IPS-20b (cell line): ENCODE results near the gene INPP5A.

Experiments used
- H3K27ac ChIP-seq: one replicate; pipeline ENCODE4 v1.5.1; 2013; ENCODE audit warnings: low read length
- H3K27me3 ChIP-seq: 2 replicates; pipeline ENCODE4 v1.6.1; 2013; ENCODE audit warnings: mild to moderate bottlenecking, low read length, inconsistent platforms; ENCODE audit not compliant: insufficient read depth
- H3K36me3 ChIP-seq: 2 replicates; pipeline ENCODE4 v1.6.1; 2013; ENCODE audit warnings: low read depth, mild to moderate bottlenecking, inconsistent platforms, low read length, moderate library complexity; ENCODE audit not compliant: insufficient read depth
- H3K4me1 ChIP-seq: 2 replicates; pipeline ENCODE4 v1.6.1; 2013; ENCODE audit warnings: mild to moderate bottlenecking, control low read depth, inconsistent platforms, low read length, moderate library complexity; ENCODE audit not compliant: insufficient read depth
- H3K4me3 ChIP-seq: 2 replicates; pipeline ENCODE4 v1.5.1; 2013; ENCODE audit warnings: mild to moderate bottlenecking, low read length, inconsistent platforms
- H3K9ac ChIP-seq: 2 replicates; pipeline ENCODE4 v1.6.1; 2013; ENCODE audit warnings: low read depth, mild to moderate bottlenecking, inconsistent platforms, low read length, moderate library complexity
- H3K9me3 ChIP-seq: 2 replicates; pipeline ENCODE4 v1.6.1; 2013; ENCODE audit warnings: mild to moderate bottlenecking, low read depth, low read length, inconsistent platforms; ENCODE audit not compliant: insufficient read depth

INPP5A gene

GRCh38 chr10:132579027-132579859 is 41.7 kb downstream of the INPP5A start:
- Histone ChIP-seq H3K4me3 (no peak overlapping the region), H3K9ac (no peak overlapping the region), H3K27me3 (no peaks in the 10 kb centered on the region), H3K27ac (no peak overlapping the region), H3K9me3 (no peaks in the 10 kb centered on the region), H3K36me3 (no peaks in the 10 kb centered on the region), H3K4me1 (peaks cover 9% of the 10 kb centered on the region; the same call in 1 of the 2 replicates)

- H3K27me3 ChIP-seq = no peaks in the 10 kb centered on the region
- no peak overlapping the region for H3K27ac ChIP-seq
- H3K9me3 ChIP-seq = no peaks in the 10 kb centered on the region
- H3K4me3 ChIP-seq = no peak overlapping the region
- no peaks in the 10 kb centered on the region for H3K36me3 ChIP-seq
- H3K4me1 ChIP-seq = peaks cover 4% of the 10 kb centered on the region; the same call in 1 of the 2 replicates
- H3K9ac ChIP-seq = no peak overlapping the region
Measured at GRCh38 chr10:132580143-132580542, 42.6 kb downstream of the INPP5A start.

GRCh38 chr10:132580617-132581016 is 43.0 kb downstream of the INPP5A start:
- no peak overlapping the region for H3K9ac ChIP-seq
- no peaks in the 10 kb centered on the region for H3K36me3 ChIP-seq
- no peaks in the 10 kb centered on the region for H3K9me3 ChIP-seq
- H3K27ac ChIP-seq = no peak overlapping the region
- no peaks in the 10 kb centered on the region for H3K27me3 ChIP-seq
- no peaks in the 10 kb centered on the region for H3K4me1 ChIP-seq
- H3K4me3 ChIP-seq = no peak overlapping the region

GRCh38 chr10:132582137-132582536 is 44.5 kb downstream of the INPP5A start:
- Histone ChIP-seq H3K27ac (no peak overlapping the region), H3K4me1 (no peaks in the 10 kb centered on the region), H3K9ac (no peak overlapping the region), H3K9me3 (no peaks in the 10 kb centered on the region), H3K4me3 (no peak overlapping the region), H3K36me3 (no peaks in the 10 kb centered on the region), H3K27me3 (no peaks in the 10 kb centered on the region)

GRCh38 chr10:132582771-132583170 is 45.2 kb downstream of the INPP5A start:
- Histone ChIP-seq H3K27ac (no peak overlapping the region), H3K9ac (no peak overlapping the region), H3K9me3 (no peaks in the 10 kb centered on the region), H3K4me3 (no peak overlapping the region), H3K27me3 (no peaks in the 10 kb centered on the region), H3K4me1 (no peaks in the 10 kb centered on the region), H3K36me3 (no peaks in the 10 kb centered on the region)

DNA sequence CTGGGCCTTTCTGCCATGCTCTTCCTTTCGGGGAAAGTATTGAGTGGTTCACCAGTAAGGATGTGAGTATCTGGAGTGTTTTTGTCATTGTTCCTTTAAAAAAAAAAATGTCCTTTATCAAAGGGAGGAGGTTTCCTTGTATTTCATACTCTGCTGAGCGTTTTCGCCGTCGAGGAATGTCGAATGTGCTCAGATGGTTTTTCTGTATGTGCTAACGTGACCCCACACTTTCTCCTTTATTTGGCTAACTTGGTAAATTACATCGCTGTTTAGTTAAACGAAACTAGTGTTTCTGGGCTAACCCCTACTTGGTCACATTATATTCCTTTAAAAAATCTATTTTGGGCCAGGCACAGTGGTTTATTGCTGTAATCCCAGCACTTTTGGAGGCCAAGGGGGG is 45.9 kb downstream of the INPP5A start:
- Histone ChIP-seq H3K27me3 (no peaks in the 10 kb centered on the region), H3K4me3 (no peak overlapping the region), H3K27ac (no peak overlapping the region), H3K4me1 (no peaks in the 10 kb centered on the region), H3K36me3 (no peaks in the 10 kb centered on the region), H3K9ac (no peak overlapping the region), H3K9me3 (no peaks in the 10 kb centered on the region)

GRCh38 chr10:132584081-132584480 is 46.5 kb downstream of the INPP5A start:
- Histone ChIP-seq H3K27me3 (no peaks in the 10 kb centered on the region), H3K4me3 (no peak overlapping the region), H3K9me3 (no peaks in the 10 kb centered on the region), H3K9ac (no peak overlapping the region), H3K27ac (no peak overlapping the region), H3K36me3 (no peaks in the 10 kb centered on the region), H3K4me1 (no peaks in the 10 kb centered on the region)

- Histone ChIP-seq H3K27me3 (no peaks in the 10 kb centered on the region), H3K4me3 (no peak overlapping the region), H3K9ac (no peak overlapping the region), H3K9me3 (no peaks in the 10 kb centered on the region), H3K27ac (no peak overlapping the region), H3K36me3 (no peaks in the 10 kb centered on the region), H3K4me1 (no peaks in the 10 kb centered on the region; the same call in 1 of the 2 replicates)
Measured at GRCh38 chr10:132585732-132586722, 48.4 kb downstream of the INPP5A start.

- no peaks in the 10 kb centered on the region for H3K36me3 ChIP-seq
- no peak overlapping the region for H3K27ac ChIP-seq
- peaks cover 3% of the 10 kb centered on the region; the same call in 1 of the 2 replicates for H3K4me1 ChIP-seq
- H3K27me3 ChIP-seq = no peaks in the 10 kb centered on the region
- H3K9me3 ChIP-seq = no peaks in the 10 kb centered on the region
- H3K4me3 ChIP-seq = no peak overlapping the region
- H3K9ac ChIP-seq = no peak overlapping the region
Measured at GRCh38 chr10:132586739-132587138, 49.2 kb downstream of the INPP5A start.

DNA sequence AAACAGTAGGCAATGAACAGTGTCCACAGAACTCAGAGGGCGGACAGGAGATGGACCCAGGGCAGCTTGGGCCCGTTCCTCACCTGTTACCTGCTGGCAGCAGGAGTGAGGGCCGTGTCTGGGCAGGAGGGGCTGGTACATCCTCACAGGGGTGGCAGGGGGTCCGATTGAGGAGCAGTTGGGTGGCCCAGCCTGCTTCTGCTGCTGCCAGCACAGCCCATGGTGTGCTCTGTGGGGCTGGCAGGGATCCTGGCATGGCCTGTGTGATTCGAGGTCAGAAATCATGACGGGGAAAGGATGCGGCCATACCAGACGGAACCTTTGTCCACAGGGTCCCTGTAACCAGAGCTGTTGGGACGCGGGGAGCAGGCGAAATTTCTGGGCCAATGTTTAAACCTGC is 49.6 kb downstream of the INPP5A start:
- Histone ChIP-seq H3K9me3 (no peaks in the 10 kb centered on the region), H3K9ac (no peak overlapping the region), H3K4me3 (no peak overlapping the region), H3K4me1 (peaks cover 3% of the 10 kb centered on the region; the same call in 1 of the 2 replicates), H3K27ac (no peak overlapping the region), H3K36me3 (no peaks in the 10 kb centered on the region), H3K27me3 (no peaks in the 10 kb centered on the region)

DNA sequence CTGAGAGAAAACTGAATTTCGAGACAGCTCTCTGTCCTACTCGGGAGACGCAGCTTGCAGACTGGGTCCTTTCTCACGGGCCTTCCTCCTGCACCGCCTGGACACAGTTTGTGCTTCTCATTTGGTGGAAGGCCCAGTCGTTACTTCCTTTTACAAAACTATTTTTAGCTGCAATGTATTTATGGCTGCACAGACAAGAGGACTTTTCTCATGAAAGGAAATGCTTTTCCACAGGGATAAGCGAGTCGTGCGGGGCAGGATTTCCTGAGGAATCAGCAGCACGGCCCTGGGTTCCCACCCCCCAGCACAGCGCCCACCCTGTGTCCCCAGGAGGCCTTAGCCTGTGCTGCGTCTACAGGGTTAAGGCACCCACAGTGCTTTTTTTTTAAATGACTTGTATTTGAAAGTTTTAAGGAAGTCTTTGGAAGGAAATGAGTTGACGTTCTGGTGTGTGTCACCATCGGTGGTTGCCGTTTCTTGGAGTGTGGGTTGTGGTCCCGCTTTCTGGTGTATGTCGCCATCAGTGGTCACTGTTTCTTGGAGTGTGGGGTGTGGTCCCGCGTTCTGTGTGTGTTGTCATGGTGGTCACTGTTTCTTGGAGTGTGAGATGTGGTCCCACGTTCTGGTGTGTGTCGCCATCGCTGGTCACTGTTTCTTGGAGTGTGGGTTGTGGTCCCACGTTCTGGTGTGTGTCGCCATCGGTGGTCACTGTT is 50.9 kb downstream of the INPP5A start:
- Histone ChIP-seq H3K9ac (no peak overlapping the region), H3K27ac (no peak overlapping the region), H3K4me3 (no peak overlapping the region)

More for the DNA sequence above, 50.9 kb downstream of the INPP5A start:
- no peaks in the 10 kb centered on the region for H3K36me3 ChIP-seq
- H3K27me3 ChIP-seq = no peaks in the 10 kb centered on the region
- H3K4me1 ChIP-seq = peaks cover 3% of the 10 kb centered on the region; the same call in 1 of the 2 replicates
- no peaks in the 10 kb centered on the region for H3K9me3 ChIP-seq
